GM19463 (cell line): ENCODE measurements around the gene AVP.
"Not testable (repeated sequence)": the region's sequence is repeated elsewhere in the genome, so short reads cannot be mapped to it uniquely, and the experiment has no call there.

ENCODE experiments used
- ATAC-seq: cut with Tn5 transposase; IDR thresholded peaks from one replicate; pipeline ENCODE4 v1.9.1; 2021; ENCODE audit warnings: mild to moderate bottlenecking, moderate library complexity; ENCODE audit not compliant: unreplicated experiment

Gene AVP, protein sequence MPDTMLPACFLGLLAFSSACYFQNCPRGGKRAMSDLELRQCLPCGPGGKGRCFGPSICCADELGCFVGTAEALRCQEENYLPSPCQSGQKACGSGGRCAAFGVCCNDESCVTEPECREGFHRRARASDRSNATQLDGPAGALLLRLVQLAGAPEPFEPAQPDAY

GRCh38 chr20:3084283-3084985, at the start of gene AVP:
Gene AVP (minus strand): TSS chr20:3084724. CDS start chr20:3084674, 50 bp downstream.
- ATAC-seq, result no peak

GRCh38 chr20:3134151-3134550, 49.6 kb upstream of the AVP start:
- no peak for ATAC-seq

GRCh38 chr20:3133155-3133554, 48.6 kb upstream of the AVP start:
- no peak for ATAC-seq

GRCh38 chr20:3130051-3130600, 45.6 kb upstream of the AVP start:
- ATAC-seq, result no peak

DNA sequence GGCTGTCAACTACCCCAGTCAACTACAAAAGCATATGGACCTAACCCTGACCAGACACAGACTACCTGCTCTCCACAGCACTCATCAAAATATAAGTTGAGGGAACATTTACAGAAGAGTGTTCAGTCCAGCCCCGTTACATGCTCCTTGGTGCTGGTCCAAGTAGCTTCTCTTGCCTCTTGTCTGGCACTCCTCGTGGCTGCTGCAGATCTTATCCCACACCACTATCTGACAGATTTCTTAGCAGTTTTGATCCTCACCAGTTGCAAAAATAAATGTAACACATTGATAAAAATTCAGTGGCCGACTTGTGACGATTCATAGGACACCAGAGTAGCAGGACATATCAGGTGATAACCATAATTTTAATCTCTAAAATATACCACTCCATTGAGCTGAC, 44.6 kb upstream of the AVP start:
- no peak for ATAC-seq

- no peak for ATAC-seq
Observed at GRCh38 chr20:3128275-3128984, 43.9 kb upstream of the AVP start.

DNA sequence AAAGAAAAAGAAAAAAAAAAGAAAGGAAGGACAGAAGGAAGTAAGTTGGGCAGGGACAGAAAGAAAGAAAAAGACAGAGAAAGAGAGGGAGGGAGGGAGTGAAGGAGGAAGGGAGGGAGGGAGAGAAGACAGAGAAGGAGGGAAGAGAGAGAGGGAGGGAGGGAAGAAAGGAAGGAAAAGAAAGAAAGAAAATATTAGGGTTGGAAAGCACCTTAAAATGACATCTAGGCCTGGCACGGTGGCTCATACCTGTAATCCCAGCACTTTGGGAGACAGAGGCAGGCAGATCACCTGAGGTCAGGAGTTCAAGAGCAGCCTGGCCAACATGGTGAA, 42.0 kb upstream of the AVP start:
- ATAC-seq, result no peak

GRCh38 chr20:3125776-3126526, 41.4 kb upstream of the AVP start:
- not testable (repeated sequence) for ATAC-seq

- ATAC-seq, result not testable (repeated sequence)
Observed at GRCh38 chr20:3124773-3125560, 40.4 kb upstream of the AVP start.

- ATAC-seq, result not testable (repeated sequence)
Observed at GRCh38 chr20:3124163-3124562, 39.6 kb upstream of the AVP start.

GRCh38 chr20:3123542-3123941, 39.0 kb upstream of the AVP start:
- ATAC-seq, result no peak

GRCh38 chr20:3121955-3122610, 37.6 kb upstream of the AVP start:
- no peak for ATAC-seq

DNA sequence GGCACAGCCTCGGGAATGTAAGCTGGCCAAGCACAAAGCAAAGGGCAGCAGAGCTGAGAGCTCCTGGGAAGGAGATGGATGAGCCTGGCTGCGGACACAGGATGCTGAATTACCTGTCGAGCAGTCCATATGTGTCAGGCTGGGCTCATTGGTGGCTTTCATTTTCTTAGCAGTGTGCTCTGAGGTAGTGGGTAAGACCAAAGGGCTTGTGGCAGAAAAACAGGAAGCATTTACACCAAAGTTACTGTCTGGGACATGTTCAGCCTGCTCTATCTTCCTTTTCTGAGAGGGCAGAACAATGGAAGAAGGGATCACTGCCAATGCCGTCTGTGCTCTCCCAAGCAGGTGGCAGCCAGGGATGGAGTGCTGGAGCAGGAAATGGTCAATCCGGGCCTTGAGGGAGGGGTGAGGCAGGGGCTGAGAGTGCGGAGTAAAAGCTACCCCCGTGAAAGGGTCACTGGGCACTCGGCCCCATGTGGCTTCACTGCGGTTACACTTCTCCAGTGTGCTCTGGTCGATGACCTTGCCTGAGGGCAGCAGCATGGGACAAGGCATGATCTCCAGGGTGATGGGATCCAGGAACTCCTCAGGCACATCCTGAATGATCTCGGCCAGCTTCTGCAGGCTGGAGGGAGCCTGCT, 36.9 kb upstream of the AVP start:
- ATAC-seq, result no peak

DNA sequence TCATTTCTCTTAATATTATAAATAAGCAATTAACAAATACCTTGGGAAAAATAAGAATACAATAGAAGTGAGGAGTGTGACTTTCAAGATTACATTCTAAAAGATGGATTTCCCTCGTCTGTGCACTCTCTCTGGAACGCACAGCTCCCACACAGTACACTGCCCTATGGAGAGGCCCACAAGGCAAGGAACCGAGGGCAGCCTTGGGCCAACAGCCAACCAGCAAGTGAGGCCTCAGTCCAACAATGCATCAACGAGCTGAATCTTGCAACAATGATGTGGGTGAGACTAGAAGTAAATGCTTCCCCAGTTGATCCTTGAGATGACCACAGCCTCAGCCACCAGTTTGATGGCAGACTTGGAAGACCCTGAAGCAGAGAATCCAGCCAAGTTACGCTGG, 34.5 kb upstream of the AVP start:
- ATAC-seq, result no peak

GRCh38 chr20:3117839-3118379, 33.4 kb upstream of the AVP start:
- ATAC-seq, result not testable (repeated sequence)

- no peak for ATAC-seq
Observed at GRCh38 chr20:3116341-3116740, 31.8 kb upstream of the AVP start.

DNA sequence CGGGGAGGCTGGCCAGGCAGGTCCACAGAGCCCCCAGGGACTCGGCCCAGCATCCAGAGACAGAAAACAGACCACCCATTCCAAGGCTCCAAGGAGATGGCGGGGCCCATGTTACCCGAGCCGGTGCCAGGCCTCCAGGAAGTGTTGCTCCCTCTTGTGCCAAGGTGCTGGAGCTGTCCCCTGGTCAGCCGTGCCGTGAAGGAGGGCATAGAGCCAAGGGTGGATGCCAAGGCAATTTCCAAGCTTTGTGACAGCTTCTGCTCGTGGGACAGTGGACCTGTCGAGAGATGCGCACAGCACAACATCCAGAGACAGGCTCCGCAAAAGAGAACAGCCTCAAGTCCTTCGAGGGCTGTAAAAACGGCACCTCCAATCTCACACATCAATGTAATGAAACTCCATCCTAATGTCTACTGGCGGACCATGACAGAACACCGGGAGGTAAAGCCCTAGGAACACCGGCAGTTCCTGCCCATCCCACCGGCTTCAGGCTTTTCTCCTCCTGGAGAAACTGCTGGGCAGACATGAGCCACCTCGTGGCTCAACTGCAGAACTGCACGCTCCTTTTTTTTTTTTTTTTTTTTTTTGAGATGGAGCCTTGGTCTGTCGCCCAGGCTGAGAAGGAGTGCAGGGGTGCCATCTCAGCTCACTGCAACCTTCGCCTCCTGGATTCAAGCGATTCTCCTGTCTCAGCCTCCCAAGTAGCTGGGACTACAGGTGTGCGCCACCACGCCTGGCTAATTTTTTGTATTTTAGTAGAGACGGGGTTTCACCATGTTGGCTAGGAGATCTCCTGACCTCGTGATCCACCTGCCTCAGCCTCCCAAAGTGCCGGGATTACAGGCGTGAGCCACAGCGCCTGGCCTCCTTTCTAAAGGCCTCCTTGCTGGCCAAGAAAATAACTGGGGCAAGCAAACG, 30.9 kb upstream of the AVP start:
- ATAC-seq, result no peak

GRCh38 chr20:3111995-3112394, 27.5 kb upstream of the AVP start:
- ATAC-seq, result no peak
